ENCODE measurements around the gene ZNF273.

- TF ChIP-seq, protein P1, sequence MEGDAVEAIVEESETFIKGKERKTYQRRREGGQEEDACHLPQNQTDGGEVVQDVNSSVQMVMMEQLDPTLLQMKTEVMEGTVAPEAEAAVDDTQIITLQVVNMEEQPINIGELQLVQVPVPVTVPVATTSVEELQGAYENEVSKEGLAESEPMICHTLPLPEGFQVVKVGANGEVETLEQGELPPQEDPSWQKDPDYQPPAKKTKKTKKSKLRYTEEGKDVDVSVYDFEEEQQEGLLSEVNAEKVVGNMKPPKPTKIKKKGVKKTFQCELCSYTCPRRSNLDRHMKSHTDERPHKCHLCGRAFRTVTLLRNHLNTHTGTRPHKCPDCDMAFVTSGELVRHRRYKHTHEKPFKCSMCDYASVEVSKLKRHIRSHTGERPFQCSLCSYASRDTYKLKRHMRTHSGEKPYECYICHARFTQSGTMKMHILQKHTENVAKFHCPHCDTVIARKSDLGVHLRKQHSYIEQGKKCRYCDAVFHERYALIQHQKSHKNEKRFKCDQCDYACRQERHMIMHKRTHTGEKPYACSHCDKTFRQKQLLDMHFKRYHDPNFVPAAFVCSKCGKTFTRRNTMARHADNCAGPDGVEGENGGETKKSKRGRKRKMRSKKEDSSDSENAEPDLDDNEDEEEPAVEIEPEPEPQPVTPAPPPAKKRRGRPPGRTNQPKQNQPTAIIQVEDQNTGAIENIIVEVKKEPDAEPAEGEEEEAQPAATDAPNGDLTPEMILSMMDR (IDR thresholded peaks at IDR 0.05; ENCODE audit: low read depth, low read length): no peak
- TF ChIP-seq EZH2phosphoT487 (IDR thresholded peaks at IDR 0.05; ENCODE audit: low read depth): no peak
Observed at GRCh38 chr7:64873517-64873916, 29.6 kb upstream of the ZNF273 start.
